Hepatocyte (in vitro differentiated cells): Measurements from ENCODE around the gene GUCA1A. TPM values are rescaled to one million over a fixed set of nuclear protein-coding genes. Genes with fewer than 3 reads are reported as not detected.

ENCODE experiments used
- DNase-seq: peaks from one replicate; pipeline ENCODE4 v3.0.0-alpha.2; 2016; ENCODE audit warnings: low spot score
- H2AFZ ChIP-seq: fragments of 200-600 bp; sonication (generic); 2 replicates; pipeline ENCODE4 v1.6.0; 2016; ENCODE audit warnings: antibody characterized with exemption, mild to moderate bottlenecking
- H3K27ac ChIP-seq: fragments of 200-600 bp; sonication (generic); 2 replicates; pipeline ENCODE4 v1.5.1; 2016; ENCODE audit warnings: mild to moderate bottlenecking
- H3K27me3 ChIP-seq: fragments of 200-600 bp; sonication (generic); 2 replicates; pipeline ENCODE4 v1.6.1; 2016
- H3K36me3 ChIP-seq: fragments of 200-600 bp; sonication (generic); replicated peaks from 2 replicates; pipeline ENCODE4 v1.5.1; 2016; ENCODE audit warnings: low read depth; ENCODE audit not compliant: insufficient read depth
- H3K4me1 ChIP-seq: fragments of 200-600 bp; sonication (generic); 2 replicates; pipeline ENCODE4 v1.5.1; 2016; ENCODE audit warnings: mild to moderate bottlenecking, moderate library complexity; ENCODE audit not compliant: insufficient read depth
- H3K4me2 ChIP-seq: fragments of 200-600 bp; sonication (generic); 2 replicates; pipeline ENCODE4 v1.6.0; 2016
- H3K4me3 ChIP-seq: fragments of 200-600 bp; sonication (generic); 2 replicates; pipeline ENCODE4 v1.5.1; 2016; ENCODE audit warnings: mild to moderate bottlenecking
- H3K79me2 ChIP-seq: fragments of 200-600 bp; sonication (generic); 2 replicates; pipeline ENCODE4 v1.6.0; 2017; ENCODE audit warnings: mild to moderate bottlenecking
- H3K9me2 ChIP-seq: fragments of 200-600 bp; sonication (generic); replicated peaks from 2 replicates; pipeline ENCODE4 v1.6.0; 2017; ENCODE audit warnings: mild to moderate bottlenecking; ENCODE audit not compliant: insufficient read depth
- H3K9me3 ChIP-seq: fragments of 200-600 bp; sonication (generic); 2 replicates; pipeline ENCODE4 v1.5.1; 2016; ENCODE audit warnings: low read depth, mild to moderate bottlenecking
- H4K20me1 ChIP-seq: fragments of 200-600 bp; sonication (generic); 2 replicates; pipeline ENCODE4 v1.6.0; 2016; ENCODE audit warnings: mild to moderate bottlenecking; ENCODE audit not compliant: insufficient read depth, poor library complexity, severe bottlenecking
- CTCF ChIP-seq: fragments of 200-600 bp; sonication (generic); IDR thresholded peaks from 2 replicates; pipeline ENCODE4 v1.5.1; 2016; ENCODE audit warnings: antibody characterized with exemption, mild to moderate bottlenecking; ENCODE audit not compliant: poor library complexity
- EZH2 ChIP-seq: fragments of 200-600 bp; sonication (generic); IDR thresholded peaks from 2 replicates; pipeline ENCODE4 v1.6.1; 2016; ENCODE audit warnings: antibody characterized with exemption, mild to moderate bottlenecking, borderline replicate concordance
- EZH2phosphoT487 ChIP-seq: fragments of 200-600 bp; sonication (generic); IDR thresholded peaks from one replicate; pipeline ENCODE4 v1.6.1; 2018; ENCODE audit warnings: antibody characterized with exemption, mild to moderate bottlenecking, low read depth, moderate library complexity; ENCODE audit not compliant: unreplicated experiment, severe bottlenecking
- WGBS: methylation state at CpG from one replicate; pipeline ENCODE4 v1.1.6; 2016; ENCODE audit warnings: low lambda C conversion rate; ENCODE audit errors: missing lambda C conversion rate; 5-methylcytosine and 5-hydroxymethylcytosine counted together
- polyA plus RNA-seq: library from polyadenylated mRNA; unstranded; fragments of >200 nt; fragmentation: Nextera tagmentation; extraction: Ambion mirVana; gene quantifications from 2 replicates; pipeline ENCODE4 v1.2.1, GENCODE V29; 2016
- total RNA-seq: library from RNA; depleted of rRNA; stranded (reverse); fragments of >200 nt; gene quantifications from 2 replicates; pipeline ENCODE4 v1.2.3, GENCODE V29; 2014

GUCA1A gene
- total and polyA plus RNA-seq, 2 experiments from 2014 or later = 0.43 to 0.75 TPM

- H3K79me2 ChIP-seq = no peaks in the 10 kb centered on the region
- no peaks in the 10 kb centered on the region for H3K27me3 ChIP-seq
- WGBS = 67% methylated on average over 3 of the region's 3 CpGs
- peak overlapping the region; percentile 56 for H3K4me2 ChIP-seq
- H3K4me1 ChIP-seq = peaks cover 20% of the 10 kb centered on the region
- no peak overlapping the region for H2AFZ ChIP-seq
- peak; percentile 21 for DNase-seq
- H3K4me3 ChIP-seq = no peak overlapping the region
- H4K20me1 ChIP-seq = no peaks in the 10 kb centered on the region
- H3K9me3 ChIP-seq = no peaks in the 10 kb centered on the region
- TF ChIP-seq CTCF = no peak
- no peak for TF ChIP-seq EZH2
- no peak for TF ChIP-seq EZH2phosphoT487
- no peaks in the 10 kb centered on the region for H3K36me3 ChIP-seq
- H3K27ac ChIP-seq = peak overlapping the region; percentile 89
- H3K9me2 ChIP-seq = no peaks in the 10 kb centered on the region
Measured at GRCh38 chr6:42226161-42226611, 53.0 kb downstream of the GUCA1A start.

- Histone ChIP-seq H3K4me3 (no peak overlapping the region), H3K27ac (peak overlapping the region; percentile 89), H3K4me2 (peak overlapping the region; percentile 56), H3K79me2 (no peaks in the 10 kb centered on the region), H3K9me3 (no peaks in the 10 kb centered on the region), H4K20me1 (no peaks in the 10 kb centered on the region), H3K27me3 (no peaks in the 10 kb centered on the region), H3K4me1 (peaks cover 20% of the 10 kb centered on the region), H3K36me3 (no peaks in the 10 kb centered on the region), H3K9me2 (no peaks in the 10 kb centered on the region), H2AFZ (no peak overlapping the region)
- 33% methylated on average over 8 of the region's 8 CpGs for WGBS
- TF ChIP-seq EZH2 (no peak), CTCF (no peak), EZH2phosphoT487 (no peak)
- peak; percentile 83 for DNase-seq
Measured at GRCh38 chr6:42226645-42227143, 53.5 kb downstream of the GUCA1A start.

GRCh38 chr6:42227173-42227850, 54.1 kb downstream of the GUCA1A start:
- no peak for TF ChIP-seq EZH2
- TF ChIP-seq CTCF = no peak
- TF ChIP-seq EZH2phosphoT487 = no peak
- no peak for DNase-seq
- H3K27ac ChIP-seq = peak overlapping the region; percentile 89
- no peaks in the 10 kb centered on the region for H4K20me1 ChIP-seq
- H3K9me3 ChIP-seq = no peaks in the 10 kb centered on the region
- peak overlapping the region; percentile 56 for H3K4me2 ChIP-seq
- H3K4me1 ChIP-seq = peaks cover 20% of the 10 kb centered on the region
- H3K27me3 ChIP-seq = no peaks in the 10 kb centered on the region
- no peak overlapping the region for H2AFZ ChIP-seq
- 70% methylated on average over 9 of the region's 9 CpGs for WGBS
- no peak overlapping the region for H3K4me3 ChIP-seq
- no peaks in the 10 kb centered on the region for H3K9me2 ChIP-seq
- no peaks in the 10 kb centered on the region for H3K36me3 ChIP-seq
- H3K79me2 ChIP-seq = no peaks in the 10 kb centered on the region
